Measurements from ENCODE around the gene MTERF4.

MTERF4 gene

DNA sequence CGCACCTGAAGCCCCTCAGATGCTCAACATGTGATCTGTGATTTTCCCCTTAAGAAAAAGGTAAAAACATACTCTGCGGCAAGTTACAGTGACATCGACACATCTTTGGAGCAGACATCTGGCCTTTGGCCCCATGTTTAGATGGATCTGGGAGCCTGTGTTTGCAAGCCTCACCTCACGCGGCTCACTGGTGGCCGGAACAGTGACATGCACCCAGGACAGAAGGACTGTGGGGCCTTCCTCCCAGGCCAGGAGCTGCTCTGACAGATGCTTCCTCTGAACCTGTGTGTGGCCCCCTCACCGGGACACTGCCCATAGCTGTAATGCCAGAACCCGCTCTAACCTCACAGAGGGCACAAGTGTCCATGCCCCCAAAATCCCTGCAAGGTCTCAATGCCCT lies 34.1 kb upstream of the MTERF4 start:
- H3K36me3 ChIP-seq (ENCODE audit: insufficient read depth): no peaks in the 10 kb centered on the region
- no peaks in the 10 kb centered on the region for H3K27me3 ChIP-seq (ENCODE audit: insufficient read depth, low read depth)
- no peaks in the 10 kb centered on the region for H3K79me2 ChIP-seq (ENCODE audit: insufficient read depth, low read depth)
- H3K27ac ChIP-seq: no peak overlapping the region
- no peaks in the 10 kb centered on the region for H3K4me1 ChIP-seq (ENCODE audit: low read depth, poor library complexity, severe bottlenecking)
- TF ChIP-seq, protein P1, sequence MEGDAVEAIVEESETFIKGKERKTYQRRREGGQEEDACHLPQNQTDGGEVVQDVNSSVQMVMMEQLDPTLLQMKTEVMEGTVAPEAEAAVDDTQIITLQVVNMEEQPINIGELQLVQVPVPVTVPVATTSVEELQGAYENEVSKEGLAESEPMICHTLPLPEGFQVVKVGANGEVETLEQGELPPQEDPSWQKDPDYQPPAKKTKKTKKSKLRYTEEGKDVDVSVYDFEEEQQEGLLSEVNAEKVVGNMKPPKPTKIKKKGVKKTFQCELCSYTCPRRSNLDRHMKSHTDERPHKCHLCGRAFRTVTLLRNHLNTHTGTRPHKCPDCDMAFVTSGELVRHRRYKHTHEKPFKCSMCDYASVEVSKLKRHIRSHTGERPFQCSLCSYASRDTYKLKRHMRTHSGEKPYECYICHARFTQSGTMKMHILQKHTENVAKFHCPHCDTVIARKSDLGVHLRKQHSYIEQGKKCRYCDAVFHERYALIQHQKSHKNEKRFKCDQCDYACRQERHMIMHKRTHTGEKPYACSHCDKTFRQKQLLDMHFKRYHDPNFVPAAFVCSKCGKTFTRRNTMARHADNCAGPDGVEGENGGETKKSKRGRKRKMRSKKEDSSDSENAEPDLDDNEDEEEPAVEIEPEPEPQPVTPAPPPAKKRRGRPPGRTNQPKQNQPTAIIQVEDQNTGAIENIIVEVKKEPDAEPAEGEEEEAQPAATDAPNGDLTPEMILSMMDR (conservative IDR thresholded peaks at IDR 0.05; ENCODE audit: low read depth, low read length): no peak
- H2AFZ ChIP-seq (ENCODE audit: low read depth): no peak overlapping the region
- H3K4me2 ChIP-seq: no peak overlapping the region
- no peaks in the 10 kb centered on the region for H4K20me1 ChIP-seq (ENCODE audit: insufficient read depth)
- no peak overlapping the region for H3K4me3 ChIP-seq (IDR thresholded peaks at IDR 0.05; ENCODE audit: insufficient read depth, low read depth, low read length)
- no peak overlapping the region for H3K9ac ChIP-seq

DNA sequence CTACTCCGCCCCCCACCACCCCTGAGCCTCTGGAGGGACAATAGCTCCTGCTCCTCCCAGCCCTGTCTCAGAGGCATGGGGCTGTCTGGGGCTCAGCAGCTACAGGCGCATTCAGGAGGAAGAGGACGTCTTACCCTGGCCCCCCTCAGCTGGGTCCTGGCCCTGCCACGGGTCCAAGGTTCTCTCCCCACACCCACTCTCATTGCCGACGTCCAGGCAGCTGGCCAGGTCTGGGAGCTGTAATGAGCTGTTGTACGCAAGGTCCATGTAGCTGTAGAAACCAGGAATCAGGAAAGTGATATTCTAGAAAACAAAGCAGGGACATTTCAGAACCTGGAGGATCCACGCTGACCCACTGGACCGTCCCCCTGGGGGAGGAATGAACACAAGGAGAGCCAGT lies 33.6 kb upstream of the MTERF4 start:
- Histone ChIP-seq H3K27me3 (ENCODE audit: insufficient read depth, low read depth) (no peaks in the 10 kb centered on the region), H3K4me2 (no peak overlapping the region), H2AFZ (ENCODE audit: low read depth) (no peak overlapping the region), H3K4me3 (IDR thresholded peaks at IDR 0.05; ENCODE audit: insufficient read depth, low read depth, low read length) (no peak overlapping the region), H3K36me3 (ENCODE audit: insufficient read depth) (no peaks in the 10 kb centered on the region), H4K20me1 (ENCODE audit: insufficient read depth) (no peaks in the 10 kb centered on the region), H3K9ac (no peak overlapping the region), H3K27ac (no peak overlapping the region), H3K4me1 (ENCODE audit: low read depth, poor library complexity, severe bottlenecking) (no peaks in the 10 kb centered on the region), H3K79me2 (ENCODE audit: insufficient read depth, low read depth) (no peaks in the 10 kb centered on the region)
- TF ChIP-seq, protein P1 (conservative IDR thresholded peaks at IDR 0.05; ENCODE audit: low read depth, low read length): no peak

DNA sequence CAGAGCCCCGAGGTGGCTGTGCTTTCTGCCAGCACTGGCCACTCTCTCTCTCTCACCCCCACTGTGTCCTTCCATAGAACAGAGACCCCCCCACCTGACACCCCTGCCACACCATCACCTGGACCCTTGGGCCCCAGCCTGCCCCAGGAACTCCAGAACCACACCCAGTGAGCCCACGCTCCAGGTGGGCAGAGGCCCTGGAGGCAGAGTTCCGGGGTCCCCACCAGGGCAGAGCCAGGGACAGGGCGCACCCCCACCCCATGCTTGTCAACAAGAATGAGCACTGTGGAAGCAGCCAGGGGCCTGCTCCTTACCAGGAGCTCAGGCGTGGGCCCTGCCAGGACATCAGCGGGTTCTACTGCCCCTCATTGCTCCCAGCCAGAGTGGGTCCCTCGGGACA lies 32.6 kb upstream of the MTERF4 start:
- H3K36me3 ChIP-seq (ENCODE audit: insufficient read depth): no peaks in the 10 kb centered on the region
- no peaks in the 10 kb centered on the region for H3K27me3 ChIP-seq (ENCODE audit: insufficient read depth, low read depth)
- H3K9ac ChIP-seq: no peak overlapping the region
- no peaks in the 10 kb centered on the region for H3K79me2 ChIP-seq (ENCODE audit: insufficient read depth, low read depth)
- TF ChIP-seq, protein P1 (conservative IDR thresholded peaks at IDR 0.05; ENCODE audit: low read depth, low read length): no peak
- H3K27ac ChIP-seq: no peak overlapping the region
- no peak overlapping the region for H2AFZ ChIP-seq (ENCODE audit: low read depth)
- H3K4me2 ChIP-seq: no peak overlapping the region
- no peaks in the 10 kb centered on the region for H3K4me1 ChIP-seq (ENCODE audit: low read depth, poor library complexity, severe bottlenecking)
- no peaks in the 10 kb centered on the region for H4K20me1 ChIP-seq (ENCODE audit: insufficient read depth)
- no peak overlapping the region for H3K4me3 ChIP-seq (IDR thresholded peaks at IDR 0.05; ENCODE audit: insufficient read depth, low read depth, low read length)

DNA sequence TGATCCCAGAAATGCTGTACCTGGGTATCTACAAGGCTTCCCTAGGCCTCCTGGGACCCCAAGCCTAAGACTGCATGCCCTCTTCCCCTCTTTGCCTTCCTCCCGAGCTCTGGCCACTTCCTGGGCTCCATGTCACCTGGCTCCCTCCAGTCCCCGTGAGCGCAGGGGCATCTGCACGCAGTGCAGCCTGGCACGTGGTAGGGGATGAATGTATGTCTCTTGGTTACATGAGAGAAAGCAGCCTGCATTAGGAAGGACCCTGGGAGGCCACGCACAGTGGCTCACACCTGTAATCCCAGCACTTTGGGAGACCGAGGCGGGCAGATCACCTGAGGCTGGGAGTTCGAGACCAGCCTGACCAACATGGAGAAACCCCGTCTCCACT lies 31.3 kb upstream of the MTERF4 start:
- Histone ChIP-seq H3K27ac (no peak overlapping the region), H4K20me1 (ENCODE audit: insufficient read depth) (no peaks in the 10 kb centered on the region), H3K4me3 (IDR thresholded peaks at IDR 0.05; ENCODE audit: insufficient read depth, low read depth, low read length) (no peak overlapping the region), H3K4me1 (ENCODE audit: low read depth, poor library complexity, severe bottlenecking) (no peaks in the 10 kb centered on the region), H3K9ac (no peak overlapping the region), H3K27me3 (ENCODE audit: insufficient read depth, low read depth) (no peaks in the 10 kb centered on the region), H3K79me2 (ENCODE audit: insufficient read depth, low read depth) (no peaks in the 10 kb centered on the region), H3K4me2 (no peak overlapping the region), H3K36me3 (ENCODE audit: insufficient read depth) (no peaks in the 10 kb centered on the region), H2AFZ (ENCODE audit: low read depth) (no peak overlapping the region)
- TF ChIP-seq, protein P1 (conservative IDR thresholded peaks at IDR 0.05; ENCODE audit: low read depth, low read length): no peak

Data from KMS-11 (cell line).